OCI-LY7 (cell line): ENCODE results near the gene TBX5. TPM values are rescaled to one million over a fixed set of nuclear protein-coding genes. Genes with fewer than 3 reads are reported as not detected.

Source experiments
- BruUV-seq: library from RNA; stranded (reverse); fragments of 400-500 nt; replicated peaks from 2 replicates; lab custom pipeline; 2021; lab: Mats Ljungman, UMichigan
- CTCF ChIA-PET: fragments of 300-600 bp; sonication (Branson Sonifier 250); formaldehyde crosslinking; loops from one replicate; lab custom pipeline; 2022; ENCODE audit warnings: antibody characterized with exemption; ENCODE audit not compliant: unreplicated experiment; lab: Charles Lee
- POLR2A ChIA-PET: fragments of 300-600 bp; sonication (Branson Sonifier 250); formaldehyde crosslinking; loops from one replicate; lab custom pipeline; 2022; ENCODE audit warnings: antibody characterized with exemption; lab: Charles Lee
- DNase-seq: peaks from one replicate; pipeline ENCODE4 v3.0.0-alpha.2; 2015; ENCODE audit warnings: low spot score
- H2AFZ ChIP-seq: fragments of 200-600 bp; sonication (generic), shearing (Covaris generic); 2 replicates; pipeline ENCODE4 v1.6.1; 2014; ENCODE audit warnings: mild to moderate bottlenecking, antibody characterized with exemption, low read length, moderate library complexity
- H3K27ac ChIP-seq: fragments of 200-600 bp; sonication (generic); 2 replicates; pipeline ENCODE4 v1.5.1; 2014; ENCODE audit warnings: mixed run types, low read depth, mild to moderate bottlenecking, moderate library complexity, low read length, inconsistent platforms; ENCODE audit not compliant: poor library complexity, severe bottlenecking
- H3K36me3 ChIP-seq: fragments of 200-600 bp; sonication (generic); 2 replicates; pipeline ENCODE4 v1.6.1; 2014; ENCODE audit warnings: mild to moderate bottlenecking, antibody characterized with exemption, low read length, moderate library complexity, mixed read lengths; ENCODE audit not compliant: insufficient read depth
- H3K4me1 ChIP-seq: fragments of 200-600 bp; sonication (generic); 2 replicates; pipeline ENCODE4 v1.5.1; 2014; ENCODE audit warnings: mild to moderate bottlenecking, low read length; ENCODE audit not compliant: insufficient read depth, poor library complexity, severe bottlenecking
- H3K4me2 ChIP-seq: fragments of 200-600 bp; sonication (generic); 2 replicates; pipeline ENCODE4 v1.6.1; 2014; ENCODE audit warnings: mild to moderate bottlenecking, low read length
- H3K4me3 ChIP-seq: fragments of 200-600 bp; sonication (generic); 2 replicates; pipeline ENCODE4 v1.5.1; 2014; ENCODE audit warnings: mild to moderate bottlenecking, low read depth, low read length; ENCODE audit not compliant: poor library complexity, severe bottlenecking
- H3K79me2 ChIP-seq: fragments of 200-600 bp; sonication (generic); 2 replicates; pipeline ENCODE4 v1.6.1; 2016; ENCODE audit warnings: low read depth, mild to moderate bottlenecking, low read length, moderate library complexity, mixed read lengths; ENCODE audit not compliant: insufficient read depth
- H3K9me2 ChIP-seq: fragments of 200-600 bp; sonication (generic); 2 replicates; pipeline ENCODE4 v1.6.1; 2016; ENCODE audit warnings: mild to moderate bottlenecking, low read length, mixed read lengths; ENCODE audit not compliant: insufficient read depth
- H3K9me3 ChIP-seq: fragments of 200-600 bp; sonication (generic); 2 replicates; pipeline ENCODE4 v1.6.1; 2014; ENCODE audit warnings: mild to moderate bottlenecking, mixed run types, low read length, mixed read lengths
- H4K20me1 ChIP-seq: fragments of 200-600 bp; sonication (generic); 2 replicates; pipeline ENCODE4 v1.6.1; 2014; ENCODE audit warnings: mild to moderate bottlenecking, antibody characterized with exemption, low read length, moderate library complexity, mixed read lengths; ENCODE audit not compliant: insufficient read depth
- CTCF ChIP-seq: fragments of 200-600 bp; sonication (generic); conservative IDR thresholded peaks from 2 replicates; pipeline ENCODE4 v1.5.1; 2014; ENCODE audit warnings: mild to moderate bottlenecking, antibody characterized with exemption, low read length, moderate library complexity, mixed read lengths
- EZH2phosphoT487 ChIP-seq: fragments of 200-600 bp; sonication (generic); IDR thresholded peaks from 2 replicates; pipeline ENCODE4 v1.6.1; 2018; ENCODE audit warnings: low read depth, borderline replicate concordance, mild to moderate bottlenecking, mixed run types, antibody characterized with exemption, low read length, moderate library complexity, mixed read lengths
- intact Hi-C: fragments of 100-400 bp; cut with micrococcal nuclease; formaldehyde crosslinking; loops from one replicate; pipeline ENCODE4 v1.10.0; 2022; ENCODE audit not compliant: unreplicated experiment
- total RNA-seq, 2 experiments: library from RNA; depleted of rRNA in 1 of 2; stranded (reverse); fragments of >200 nt in 1 of 2; shearing (Covaris generic) in 1 of 2; gene quantifications; 2 replicates each; pipeline ENCODE4 v1.2.3, GENCODE V29; 2014 to 2022

Gene TBX5
- total RNA-seq, 2 experiments from 2014 or later = not detected

DNA sequence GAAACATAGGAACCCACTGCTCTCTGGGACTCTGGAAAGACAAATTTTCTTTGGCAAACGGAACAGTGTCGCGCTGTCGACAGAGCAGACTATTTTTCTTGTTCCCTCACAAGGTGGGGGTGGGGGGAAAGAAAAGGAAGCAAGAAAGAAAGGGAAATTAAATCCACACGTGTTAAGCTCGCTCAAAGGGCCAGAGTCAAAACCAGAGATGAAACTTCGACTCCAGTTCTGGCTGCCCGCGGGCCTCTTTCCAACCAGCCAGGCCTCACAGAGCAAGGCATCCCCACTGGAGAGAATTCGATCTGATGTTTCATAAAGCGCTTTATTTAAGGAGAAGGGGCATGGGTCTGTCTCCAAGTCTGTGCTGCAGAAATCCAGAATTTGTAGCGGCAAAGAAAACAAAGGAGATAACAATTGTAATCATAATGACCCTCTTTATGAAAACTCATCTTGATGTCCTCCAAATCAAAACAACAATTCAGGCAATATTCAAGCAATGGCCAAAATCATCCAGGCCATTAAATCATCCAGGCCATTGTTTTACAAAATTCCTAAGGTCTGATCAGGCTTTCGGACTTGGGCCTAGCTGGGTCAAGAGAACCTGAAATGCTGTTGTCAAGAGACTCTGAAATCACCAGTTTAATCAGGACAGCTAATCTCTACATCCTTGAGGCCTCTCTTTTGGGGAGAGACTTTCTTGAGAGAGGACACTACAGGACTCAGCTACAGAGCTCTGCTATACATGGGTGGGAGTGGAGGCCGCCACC, 5.3 kb upstream of the TBX5 start:
- Histone ChIP-seq H3K9me2 (no peaks in the 10 kb centered on the region), H3K4me2 (no peak overlapping the region), H3K79me2 (no peaks in the 10 kb centered on the region), H4K20me1 (no peaks in the 10 kb centered on the region), H2AFZ (no peak overlapping the region), H3K9me3 (no peaks in the 10 kb centered on the region), H3K36me3 (no peaks in the 10 kb centered on the region), H3K4me1 (no peaks in the 10 kb centered on the region), H3K27ac (no peak overlapping the region), H3K4me3 (no peak overlapping the region)
- ChIA-PET CTCF (no interaction called here), POLR2A (no interaction called here)
- intact Hi-C loops = no loop called here
- no peak for DNase-seq
- no peak for TF ChIP-seq EZH2phosphoT487
- TF ChIP-seq CTCF = no peak
- BruUV-seq = no TSS peak

DNA sequence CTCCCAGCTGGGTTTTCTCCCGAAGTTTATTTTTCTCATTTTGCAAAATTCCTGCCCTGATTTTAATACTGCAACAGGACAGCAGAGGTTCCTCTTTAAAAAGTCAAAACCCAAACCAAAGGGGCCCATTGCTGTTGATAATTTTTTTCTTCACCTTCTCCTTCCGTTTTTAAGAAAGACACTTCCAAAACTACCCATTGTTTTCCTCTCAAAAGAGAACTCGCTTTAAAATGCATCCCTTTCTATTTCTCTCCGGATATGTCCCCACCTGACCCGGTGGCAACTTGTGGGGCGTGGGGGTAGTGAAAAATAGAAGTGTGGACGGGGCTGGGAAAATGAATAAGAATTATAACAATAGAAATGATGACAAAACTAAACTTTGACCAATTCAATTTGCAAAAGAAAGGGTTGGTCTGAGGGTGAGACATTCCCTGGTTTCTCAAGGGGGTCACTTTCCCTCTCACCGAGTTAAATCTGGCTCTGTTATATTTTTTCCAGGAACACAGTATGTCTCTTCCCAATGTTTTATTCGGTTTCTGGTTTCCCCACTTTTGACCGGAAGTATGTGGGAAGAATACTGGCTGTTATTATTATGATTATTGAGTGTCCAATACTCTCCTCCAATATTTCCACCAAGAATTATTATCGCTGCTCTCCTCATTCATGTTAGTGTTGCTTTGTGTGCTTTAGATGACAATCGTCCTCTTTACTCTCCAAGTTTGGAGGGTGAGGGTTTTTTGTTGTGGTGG, 4.1 kb upstream of the TBX5 start:
- H3K36me3 ChIP-seq = no peaks in the 10 kb centered on the region
- H2AFZ ChIP-seq = no peak overlapping the region
- no peaks in the 10 kb centered on the region for H3K4me1 ChIP-seq
- no peaks in the 10 kb centered on the region for H3K79me2 ChIP-seq
- H4K20me1 ChIP-seq = no peaks in the 10 kb centered on the region
- BruUV-seq = no TSS peak
- no peak for DNase-seq
- no peak overlapping the region for H3K27ac ChIP-seq
- POLR2A ChIA-PET = no interaction called here
- TF ChIP-seq CTCF (no peak), EZH2phosphoT487 (no peak)
- CTCF ChIA-PET = no interaction called here
- H3K9me3 ChIP-seq = no peaks in the 10 kb centered on the region
- intact Hi-C loops = no loop called here
- H3K9me2 ChIP-seq = no peaks in the 10 kb centered on the region
- H3K4me2 ChIP-seq = no peak overlapping the region
- no peak overlapping the region for H3K4me3 ChIP-seq
